Body of pancreas (tissue), 4 donors: ENCODE measurements around the gene SPOCK3. TPM values are rescaled to one million over a fixed set of nuclear protein-coding genes. Genes with fewer than 3 reads are reported as not detected.
"Not testable (repeated sequence)": the region's sequence is repeated elsewhere in the genome, so short reads cannot be mapped to it uniquely, and the experiment has no call there.

Experiments
- ATAC-seq: fragments of 150-250 bp; one replicate; pipeline ENCODE4 v1.9.1; 2016
- DNase-seq, 4 donors: peaks; one replicate each; pipeline ENCODE4 v3.0.0-alpha.2; 2019
- H3K27ac ChIP-seq, 4 donors: fragments of 200-600 bp; sonication (generic); 1 replicate in 3 of 4; 2 replicates in 1 of 4; pipeline versions ENCODE4 v1.5.1 to v1.6.1; 2016 to 2019; ENCODE audit warnings: mild to moderate bottlenecking in 1 of 4, mixed read lengths in 1 of 4, moderate library complexity in 1 of 4
- H3K27me3 ChIP-seq, 2 donors: fragments of 200-600 bp; sonication (generic); one replicate each; pipeline ENCODE4 v1.6.0; 2016; ENCODE audit warnings: mild to moderate bottlenecking in 1 of 2
- H3K36me3 ChIP-seq, 2 donors: fragments of 200-600 bp; sonication (generic); replicated peaks in 1 of 2; 2 replicates each; pipeline ENCODE4 v1.5.1; 2016; ENCODE audit warnings: low read depth in 2 of 2; ENCODE audit not compliant: insufficient read depth in 1 of 2
- H3K4me1 ChIP-seq: fragments of 200-600 bp; sonication (generic); one replicate; pipeline ENCODE4 v1.6.0; 2016
- H3K4me3 ChIP-seq, 2 donors: fragments of 200-600 bp; sonication (generic); 1 replicate in 1 of 2; 2 replicates in 1 of 2; pipeline ENCODE4 v1.5.1; 2016 to 2019
- H3K9me3 ChIP-seq, 3 donors: fragments of 200-600 bp; sonication (generic); 1 replicate in 2 of 3; 2 replicates in 1 of 3; pipeline ENCODE4 v1.5.1; 2016
- CTCF ChIP-seq, 7 experiments: fragments of 450-650 bp in 4 of 7; fragments of 200-600 bp in 3 of 7; sonication (generic) in 3 of 7; IDR thresholded peaks; one replicate each; pipeline ENCODE4 v1.5.1; 2016 to 2019; ENCODE audit warnings: antibody characterized with exemption in 7 of 7
- POLR2A ChIP-seq, 3 donors: fragments of 450-650 bp; IDR thresholded peaks; one replicate each; pipeline ENCODE4 v1.6.1; 2016; ENCODE audit warnings: antibody characterized with exemption in 3 of 3, mild to moderate bottlenecking in 2 of 3
- WGBS, 2 donors: methylation state at CpG; one replicate each; pipeline ENCODE4 v1.1.5; 2017; 5-methylcytosine and 5-hydroxymethylcytosine counted together
- intact Hi-C: fragments of 100-400 bp; cut with DNase I; formaldehyde crosslinking; loops from one replicate; pipeline ENCODE4 v1.15.1; 2023
- total RNA-seq, 2 donors: library from RNA; depleted of rRNA; stranded (reverse); fragments of >200 nt; gene quantifications; one replicate each; pipeline ENCODE4 v1.1.0, GENCODE V29; 2016

The SPOCK3 gene
- total RNA-seq, 2 donors from 2014 or later = not detected

GRCh38 chr4:166862032-166862431 lies 372.3 kb downstream of the SPOCK3 start:
- Histone ChIP-seq H3K4me3 (no peak overlapping the region), H3K27me3 (no peaks in the 10 kb centered on the region), H3K9me3 (no peaks in the 10 kb centered on the region), H3K36me3 (no peaks in the 10 kb centered on the region), H3K27ac (no peak overlapping the region), H3K4me1 (no peaks in the 10 kb centered on the region)
- whole genome bisulfite sequencing, 2 donors = 59 to 76% methylated on average over 1 of the region's 1 CpG
- DNase-seq (no peak), ATAC-seq (no peak)
- TF ChIP-seq CTCF (IDR thresholded peaks at IDR 0.05) = no peak
- no peak for TF ChIP-seq POLR2A (IDR thresholded peaks at IDR 0.05)
- intact Hi-C loops = no loop called here

GRCh38 chr4:166850398-166850797 lies 383.9 kb downstream of the SPOCK3 start:
- H3K4me1 ChIP-seq, DNase-seq, H3K27me3 ChIP-seq, ATAC-seq, H3K27ac ChIP-seq, H3K9me3 ChIP-seq, H3K4me3 ChIP-seq, H3K36me3 ChIP-seq, intact Hi-C loops: not testable (repeated sequence)
- WGBS, 2 donors = 85 to 96% methylated on average over 22 to 23 of the region's 23 CpGs

GRCh38 chr4:166846939-166847338 lies 387.4 kb downstream of the SPOCK3 start:
- ATAC-seq (no peak), DNase-seq (no peak)
- H3K36me3 ChIP-seq = no peaks in the 10 kb centered on the region
- H3K9me3 ChIP-seq = no peaks in the 10 kb centered on the region
- no peaks in the 10 kb centered on the region for H3K27me3 ChIP-seq
- H3K4me1 ChIP-seq = no peaks in the 10 kb centered on the region
- TF ChIP-seq CTCF (IDR thresholded peaks at IDR 0.05) = no peak
- TF ChIP-seq POLR2A (IDR thresholded peaks at IDR 0.05) = no peak
- intact Hi-C loops = no loop called here
- no peak overlapping the region for H3K27ac ChIP-seq
- H3K4me3 ChIP-seq = no peak overlapping the region

- Histone ChIP-seq H3K4me3 (no peak overlapping the region), H3K27ac (no peak overlapping the region), H3K36me3 (no peaks in the 10 kb centered on the region), H3K4me1 (no peaks in the 10 kb centered on the region), H3K9me3 (no peaks in the 10 kb centered on the region), H3K27me3 (no peaks in the 10 kb centered on the region)
- TF ChIP-seq POLR2A (IDR thresholded peaks at IDR 0.05) = no peak
- TF ChIP-seq CTCF (IDR thresholded peaks at IDR 0.05) = no peak
- ATAC-seq (no peak), DNase-seq (no peak)
- WGBS, 2 donors = 95 to 100% methylated on average over 3 to 24 of the region's 24 CpGs
- intact Hi-C loops = no loop called here
These were observed 391.5 kb downstream of the SPOCK3 start for GRCh38 chr4:166842795-166843261.

- H3K27me3 ChIP-seq = no peaks in the 10 kb centered on the region
- DNase-seq (no peak), ATAC-seq (no peak)
- intact Hi-C loops = no loop called here
- H3K4me3 ChIP-seq = no peak overlapping the region
- WGBS, 2 donors = 85 to 89% methylated on average over 4 of the region's 4 CpGs
- no peaks in the 10 kb centered on the region for H3K4me1 ChIP-seq
- no peak overlapping the region for H3K27ac ChIP-seq
- no peaks in the 10 kb centered on the region for H3K9me3 ChIP-seq
- TF ChIP-seq POLR2A (IDR thresholded peaks at IDR 0.05) (no peak), CTCF (IDR thresholded peaks at IDR 0.05) (no peak)
- H3K36me3 ChIP-seq = no peaks in the 10 kb centered on the region
These were observed 394.6 kb downstream of the SPOCK3 start for GRCh38 chr4:166839615-166840251.
